ENCODE data around the gene LRBA.
A peak's percentile ranks its signal among the peaks of the same experiment; 100 is the strongest.

LRBA gene

GRCh38 chr4:150242820-150243458, 772.1 kb downstream of the LRBA start:
- DNase-seq (ENCODE audit: low read depth): no peak

DNA sequence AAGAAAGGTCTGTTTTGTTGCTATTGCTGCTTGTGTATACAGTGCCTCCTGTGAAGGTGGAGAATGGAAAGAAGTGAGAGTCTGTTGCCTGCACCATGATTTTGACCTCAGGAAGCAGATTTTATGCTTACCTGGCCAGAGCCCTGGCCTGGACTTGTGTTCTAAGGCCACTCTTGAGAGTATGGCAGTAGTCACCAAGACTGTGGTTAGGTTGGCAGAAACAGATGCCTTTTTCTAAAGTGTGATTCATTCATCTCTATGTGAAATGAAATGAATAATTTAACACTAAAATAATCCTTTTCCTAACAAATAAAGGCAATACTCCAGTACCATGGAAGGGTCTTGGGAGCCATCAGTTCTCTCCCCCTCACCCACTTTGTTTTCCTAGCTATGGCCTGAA, 775.1 kb downstream of the LRBA start:
- no peak for DNase-seq (ENCODE audit: low read depth)

GRCh38 chr4:150238591-150238990, 776.5 kb downstream of the LRBA start:
- DNase-seq (ENCODE audit: low read depth): no peak

DNA sequence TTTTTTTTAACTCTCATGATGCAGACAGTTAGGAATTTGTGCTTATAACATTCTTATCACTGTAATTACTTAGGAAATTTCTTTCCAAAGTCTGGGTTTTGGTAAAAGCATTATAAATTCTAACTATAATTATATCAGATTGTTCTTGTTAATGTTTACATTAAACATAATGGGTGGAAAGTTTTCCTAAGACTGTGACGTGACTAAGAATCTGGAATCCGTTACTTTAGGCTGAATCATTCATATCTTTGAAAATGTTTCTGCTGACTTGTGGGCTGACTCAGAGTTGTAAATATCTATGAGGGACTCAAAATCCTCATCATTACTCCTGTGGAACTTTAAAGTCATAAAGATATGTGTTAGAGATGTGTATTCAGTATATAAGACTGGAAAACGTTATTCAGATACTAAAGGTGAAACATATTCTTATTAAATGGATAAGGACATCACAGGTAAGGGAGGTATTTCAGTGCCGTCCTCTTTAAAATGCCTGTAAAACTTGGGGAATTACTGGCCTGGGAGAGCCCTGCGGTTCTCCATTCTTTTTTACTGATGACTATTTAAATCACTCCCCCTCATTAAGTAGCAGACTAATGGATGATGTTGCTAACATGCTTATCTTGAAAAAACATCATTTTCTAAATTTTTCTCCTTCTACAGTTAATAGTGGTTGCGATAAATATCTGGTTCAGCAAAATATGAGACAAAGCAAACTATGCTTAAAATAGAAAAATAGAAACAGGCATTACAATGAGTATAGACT, 777.8 kb downstream of the LRBA start:
- DNase-seq (ENCODE audit: low read depth): peak; percentile 94

GRCh38 chr4:150236626-150237025, 778.5 kb downstream of the LRBA start:
- no peak for DNase-seq (ENCODE audit: low read depth)

DNA sequence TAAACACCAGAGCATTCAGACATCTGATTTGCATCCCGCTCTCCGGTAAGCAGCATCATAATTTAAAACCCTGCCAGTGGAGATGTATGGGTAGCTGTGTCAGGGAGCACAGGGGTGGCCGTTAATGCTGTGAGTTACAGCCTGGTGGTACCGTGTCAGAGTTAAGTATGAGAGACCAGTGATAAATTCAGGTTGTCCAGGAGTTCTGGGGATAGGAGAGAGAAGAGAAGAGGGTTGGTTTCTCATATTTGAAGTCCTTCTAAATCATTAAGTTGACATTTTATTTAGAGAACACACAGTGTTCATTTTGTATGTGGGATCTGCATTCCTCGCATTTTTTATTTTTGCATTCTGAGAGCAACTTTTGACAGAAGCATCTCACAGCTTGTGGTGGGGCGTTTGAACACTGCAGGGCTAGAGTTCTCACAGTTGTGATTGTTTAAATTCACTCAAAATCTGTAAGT, 779.2 kb downstream of the LRBA start:
- no peak for DNase-seq (ENCODE audit: low read depth)

DNA sequence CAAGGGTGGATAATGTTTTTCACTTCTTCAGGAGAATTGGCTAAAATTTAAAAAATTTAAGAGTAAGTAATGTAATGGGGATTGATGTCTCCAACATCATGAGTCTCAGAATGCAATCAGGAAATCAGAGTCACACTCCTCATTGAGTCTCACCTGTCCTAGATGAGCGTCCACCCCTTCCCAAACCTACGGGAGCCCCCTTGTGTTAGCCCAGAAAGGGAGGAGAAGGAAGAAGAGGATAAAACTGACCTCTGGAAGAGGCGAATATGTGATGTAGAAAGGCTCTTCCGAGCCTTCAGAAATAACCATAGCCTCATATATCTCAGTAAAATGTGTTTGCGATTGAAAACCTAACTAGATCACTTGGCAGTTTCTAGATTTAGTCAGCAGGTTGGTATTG, 779.8 kb downstream of the LRBA start:
- DNase-seq (ENCODE audit: low read depth): no peak

- no peak for DNase-seq (ENCODE audit: low read depth)
These were observed 780.8 kb downstream of the LRBA start for GRCh38 chr4:150234246-150234645.

DNA sequence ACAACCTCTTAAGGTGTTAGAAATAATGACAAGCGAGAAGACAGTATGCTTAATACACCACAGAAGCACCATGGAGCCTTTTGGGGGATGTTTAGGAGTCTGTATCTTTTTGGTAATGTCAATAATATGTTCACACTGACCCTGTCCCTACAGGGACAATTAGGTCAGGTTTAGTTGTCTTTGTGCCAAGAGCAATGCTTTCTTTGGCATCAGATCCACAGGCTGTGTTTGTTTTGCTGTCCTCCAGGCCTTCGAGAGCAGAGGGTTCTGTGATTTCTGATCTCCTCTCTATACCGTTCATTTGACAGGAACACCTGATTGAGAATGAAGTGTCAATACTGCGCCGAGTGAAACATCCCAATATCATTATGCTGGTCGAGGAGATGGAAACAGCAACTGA, 783.1 kb downstream of the LRBA start:
- no peak for DNase-seq (ENCODE audit: low read depth)

DNA sequence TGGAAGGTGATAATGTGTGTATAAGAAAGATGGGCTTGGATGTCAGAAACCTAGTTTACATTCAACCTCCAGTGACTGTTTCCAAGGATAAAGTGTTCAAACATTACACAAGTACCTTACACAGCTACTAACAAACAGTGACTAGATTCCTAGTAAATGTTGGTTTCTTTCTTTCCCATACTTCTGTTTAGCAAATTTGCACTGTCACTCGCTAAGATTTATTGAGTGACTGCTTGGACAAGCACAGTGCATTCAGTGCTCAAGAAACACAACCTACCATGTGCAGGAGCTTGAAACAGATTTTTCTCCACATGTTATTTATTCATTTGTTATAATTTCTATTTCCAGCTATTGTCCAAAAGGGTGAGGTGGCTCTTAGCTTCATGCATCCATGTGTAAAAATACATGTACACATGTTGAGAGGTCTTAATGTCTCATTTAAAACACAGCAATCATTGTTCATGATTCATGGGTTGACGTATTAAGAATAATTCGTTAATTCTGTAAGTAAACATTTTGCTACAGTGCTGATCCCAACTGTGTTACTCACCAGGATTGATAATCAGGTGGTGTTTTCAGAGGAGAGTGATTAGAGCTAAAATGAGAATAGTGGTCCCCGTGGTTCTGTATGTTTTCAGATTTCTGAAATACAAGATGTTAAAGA, 783.8 kb downstream of the LRBA start:
- DNase-seq (ENCODE audit: low read depth): no peak

DNA sequence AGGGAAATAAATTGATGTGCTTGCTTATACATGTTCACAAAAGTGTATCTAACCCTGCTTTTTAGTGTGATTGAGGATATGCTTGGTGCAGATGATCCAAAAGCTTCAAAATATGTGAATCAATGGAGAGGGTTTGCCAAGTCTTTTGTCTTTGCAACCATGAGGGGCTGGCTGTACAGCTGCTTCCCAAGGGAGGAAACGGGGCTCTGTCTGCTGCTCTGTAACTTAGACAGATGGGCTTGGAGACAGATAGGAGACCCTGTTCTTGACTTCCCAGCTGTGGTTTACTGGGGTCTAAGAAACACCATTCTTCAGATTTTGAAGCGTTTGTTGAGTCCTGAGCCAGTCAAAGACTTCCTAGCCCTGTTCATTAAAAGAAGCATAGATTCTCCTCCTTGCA, 784.5 kb downstream of the LRBA start:
- DNase-seq (ENCODE audit: low read depth): no peak

- DNase-seq (ENCODE audit: low read depth): no peak
These were observed 785.6 kb downstream of the LRBA start for GRCh38 chr4:150229520-150229919.

- DNase-seq (ENCODE audit: low read depth): peak; percentile 97
These were observed 790.0 kb downstream of the LRBA start for GRCh38 chr4:150224896-150225591.

DNA sequence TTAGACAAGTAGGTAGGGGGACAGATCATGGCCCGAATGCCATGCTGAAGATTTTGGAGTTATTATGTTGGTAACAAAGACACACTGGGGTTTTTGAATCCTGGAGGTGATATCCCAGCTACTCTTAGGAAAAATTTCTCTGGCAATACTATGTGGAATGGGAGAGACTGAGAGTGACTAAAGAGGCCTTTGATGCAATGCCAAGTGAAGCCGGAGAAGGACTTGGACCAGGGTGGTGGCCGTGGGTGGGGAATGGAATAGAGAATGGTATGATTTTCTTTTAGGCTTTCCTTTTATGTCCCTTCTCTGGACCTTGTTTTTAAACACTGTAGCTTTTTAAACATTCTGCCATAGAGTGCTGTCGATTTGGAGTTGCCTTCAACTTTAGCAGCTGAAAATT, 795.2 kb downstream of the LRBA start:
- no peak for DNase-seq (ENCODE audit: low read depth)

- DNase-seq (ENCODE audit: low read depth): no peak
These were observed 796.6 kb downstream of the LRBA start for GRCh38 chr4:150218447-150218846.

- DNase-seq (ENCODE audit: low read depth): no peak
These were observed 797.3 kb downstream of the LRBA start for GRCh38 chr4:150217808-150218207.

- DNase-seq (ENCODE audit: low read depth): peak; percentile 60
These were observed 797.9 kb downstream of the LRBA start for GRCh38 chr4:150217192-150217591.

DNA sequence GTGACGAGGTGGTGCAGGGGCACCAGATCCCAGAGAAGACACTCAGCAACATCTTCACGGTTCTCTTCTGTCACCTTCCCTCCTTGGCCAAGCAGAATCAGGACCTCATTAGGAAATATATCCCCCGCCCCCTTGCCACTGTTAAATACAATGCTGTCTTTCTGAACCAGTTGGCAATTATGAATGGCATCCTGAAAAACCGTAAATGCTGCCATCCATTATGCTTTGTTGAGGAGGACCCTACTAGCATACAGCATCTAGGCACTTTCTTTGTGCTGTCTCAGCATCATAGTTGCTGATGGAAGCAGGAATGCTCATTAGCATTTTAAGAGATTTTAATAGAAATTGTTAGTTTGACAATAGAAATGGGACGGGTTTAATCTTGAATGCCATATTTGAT, 798.4 kb downstream of the LRBA start:
- DNase-seq (ENCODE audit: low read depth): no peak

DNA sequence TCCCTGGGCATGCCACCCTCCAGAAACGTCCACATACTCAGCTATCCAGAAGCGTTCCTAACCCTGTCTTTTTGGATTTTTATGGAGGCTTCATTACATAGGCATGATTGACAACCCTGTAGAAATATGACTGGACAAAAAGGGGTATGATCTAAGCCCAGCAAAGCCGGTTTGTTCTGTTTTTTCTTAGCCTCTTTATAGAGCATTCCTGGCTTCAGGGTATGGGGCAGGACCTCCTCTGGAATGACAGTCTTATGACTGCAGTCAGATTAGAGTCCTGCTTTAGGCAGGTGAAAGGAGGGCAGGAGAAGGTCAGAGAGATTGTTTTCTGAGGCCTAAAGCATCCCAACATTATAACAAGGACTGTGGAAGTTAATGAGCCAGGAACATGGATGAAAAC, 799.5 kb downstream of the LRBA start:
- DNase-seq (ENCODE audit: low read depth): no peak

Measured in GM04503 (cell line).